HG02642 (cell line): ENCODE data around the gene KIF21A.

Source experiments
- ATAC-seq: cut with Tn5 transposase; IDR thresholded peaks from one replicate; pipeline ENCODE4 v1.9.1; 2021; ENCODE audit warnings: mild to moderate bottlenecking; ENCODE audit not compliant: unreplicated experiment, poor library complexity

The KIF21A gene

GRCh38 chr12:39352471-39353017 lies 90.4 kb downstream of the KIF21A start:
- no peak for ATAC-seq

GRCh38 chr12:39351153-39351552 lies 91.8 kb downstream of the KIF21A start:
- ATAC-seq = no peak

- no peak for ATAC-seq
These were observed 93.8 kb downstream of the KIF21A start for GRCh38 chr12:39348941-39349626.

GRCh38 chr12:39348523-39348922 lies 94.4 kb downstream of the KIF21A start:
- ATAC-seq = no peak

GRCh38 chr12:39344926-39345325 lies 98.0 kb downstream of the KIF21A start:
- no peak for ATAC-seq

- ATAC-seq = no peak
These were observed 99.3 kb downstream of the KIF21A start for GRCh38 chr12:39343665-39344064.

- no peak for ATAC-seq
These were observed 101.2 kb downstream of the KIF21A start for GRCh38 chr12:39341761-39342160.

GRCh38 chr12:39341179-39341578 lies 101.7 kb downstream of the KIF21A start:
- peak; percentile 70 for ATAC-seq

GRCh38 chr12:39332661-39333175 lies 110.2 kb downstream of the KIF21A start:
- no peak for ATAC-seq

GRCh38 chr12:39331539-39332261 lies 111.2 kb downstream of the KIF21A start:
- ATAC-seq = no peak

- no peak for ATAC-seq
These were observed 113.0 kb downstream of the KIF21A start for GRCh38 chr12:39329876-39330275.

- ATAC-seq = no peak
These were observed 113.9 kb downstream of the KIF21A start for GRCh38 chr12:39329018-39329417.

GRCh38 chr12:39327965-39328364 lies 115.0 kb downstream of the KIF21A start:
- ATAC-seq = no peak

GRCh38 chr12:39327510-39327909 lies 115.4 kb downstream of the KIF21A start:
- ATAC-seq = no peak

GRCh38 chr12:39319180-39319579 lies 123.7 kb downstream of the KIF21A start:
- no peak for ATAC-seq

- no peak for ATAC-seq
These were observed 128.4 kb downstream of the KIF21A start for GRCh38 chr12:39314547-39314946.

GRCh38 chr12:39309516-39309915 lies 133.4 kb downstream of the KIF21A start:
- no peak for ATAC-seq

- ATAC-seq = no peak
These were observed 141.5 kb downstream of the KIF21A start for GRCh38 chr12:39301422-39301821.

- no peak for ATAC-seq
These were observed 142.1 kb downstream of the KIF21A start for GRCh38 chr12:39300799-39301198.

GRCh38 chr12:39297891-39298290 lies 145.0 kb downstream of the KIF21A start:
- ATAC-seq = no peak

- ATAC-seq = no peak
These were observed 146.4 kb downstream of the KIF21A start for GRCh38 chr12:39296496-39296895.
